Stomach (tissue), 9 donors: Measurements from ENCODE around the gene DLG2. TPM values are rescaled to one million over a fixed set of nuclear protein-coding genes. Genes with fewer than 3 reads are reported as not detected.

Experiments used
- DNase-seq, 2 donors: peaks; one replicate each; pipeline versions ENCODE4 v3.0.0 to v3.0.0-alpha.2; 2013 to 2019
- H3K27ac ChIP-seq, 5 donors: fragments of 200-600 bp in 4 of 5; sonication (generic) in 4 of 5; one replicate each; pipeline ENCODE4 v1.5.1; 2013 to 2019; ENCODE audit warnings: mild to moderate bottlenecking in 1 of 5, moderate library complexity in 1 of 5
- H3K27me3 ChIP-seq, 3 donors: fragments of 200-600 bp; sonication (generic); one replicate each; pipeline ENCODE4 v1.5.1; 2017 to 2019; ENCODE audit warnings: mixed run types in 1 of 3
- H3K36me3 ChIP-seq, 4 donors: fragments of 200-600 bp; sonication (generic); 1 replicate in 3 of 4; 2 replicates in 1 of 4; pipeline ENCODE4 v1.5.1; 2016 to 2019
- H3K4me1 ChIP-seq, 4 donors: fragments of 200-600 bp; sonication (generic); one replicate each; pipeline ENCODE4 v1.5.1; 2016 to 2019
- H3K4me3 ChIP-seq, 4 donors: fragments of 200-600 bp; sonication (generic) in 3 of 4; one replicate each; pipeline ENCODE4 v1.5.1; 2016 to 2019; ENCODE audit warnings: mild to moderate bottlenecking in 1 of 4
- H3K9me3 ChIP-seq, 4 donors: fragments of 200-600 bp; sonication (generic); one replicate each; pipeline ENCODE4 v1.5.1; 2016 to 2019
- EP300 ChIP-seq: sonication (generic); formaldehyde crosslinking; IDR thresholded peaks from one replicate; pipeline ENCODE4 v1.6.1; 2017; ENCODE audit warnings: antibody characterized with exemption
- POLR2A ChIP-seq, 4 donors: fragments of 450-650 bp; IDR thresholded peaks; one replicate each; pipeline ENCODE4 v1.6.1; 2016; ENCODE audit warnings: antibody characterized with exemption in 4 of 4, control low read depth in 2 of 4, mild to moderate bottlenecking in 1 of 4, moderate library complexity in 1 of 4
- POLR2AphosphoS5 ChIP-seq, 3 donors: sonication (generic); formaldehyde crosslinking; IDR thresholded peaks; one replicate each; pipeline ENCODE4 v1.6.1; 2016; ENCODE audit warnings: antibody characterized with exemption in 3 of 3
- WGBS, 5 donors: extraction: QIAGEN DNeasy Blood & Tissue Kit in 3 of 5; methylation state at CpG; one replicate each; pipeline versions ENCODE4 v1.1.5 to v1.1.7; 2013 to 2018; 5-methylcytosine and 5-hydroxymethylcytosine counted together
- intact Hi-C: fragments of 100-400 bp; cut with DNase I; formaldehyde crosslinking; loops from one replicate; pipeline ENCODE4 v1.15.1; 2023; ENCODE audit warnings: low total_unique reads
- polyA plus RNA-seq, 3 donors: library from polyadenylated mRNA; stranded (reverse); fragments of 200-250 nt; gene quantifications; one replicate each; pipeline ENCODE4 v1.2.3, GENCODE V29; 2013
- total RNA-seq, 5 donors: library from RNA; depleted of rRNA; stranded (reverse); fragments of >200 nt; gene quantifications; one replicate each; pipeline versions ENCODE4 v1.1.0 to v1.2.3, GENCODE V29; 2014 to 2016
- TF ChIP-seq, protein P1 (sequence below), 7 experiments: fragments of 450-650 bp in 4 of 7; fragments of 200-600 bp in 3 of 7; sonication (generic) in 3 of 7; IDR thresholded peaks; one replicate each; pipeline ENCODE4 v1.5.1; 2016 to 2019; ENCODE audit warnings: antibody characterized with exemption in 7 of 7, control low read depth in 2 of 7, mild to moderate bottlenecking in 1 of 7
- donor health status: healthy with polysubstance abuse.
- donor health status: Bipolar disorder and iron deficiency.
- donor health status: healthy.

Gene DLG2
- total and polyA plus RNA-seq, 8 donors = 1.3 to 19.1 (median 3.5) TPM

GRCh38 chr11:83656796-83657330 is 1970.3 kb downstream of the DLG2 start:
- WGBS, 5 donors = 50 to 63% (median 60%) methylated on average over 4 of the region's 4 CpGs
- Histone ChIP-seq H3K4me3 (no peak overlapping the region), H3K36me3 (no peaks in the 10 kb centered on the region), H3K27ac (no peak overlapping the region), H3K9me3 (no peaks in the 10 kb centered on the region), H3K4me1 (no peaks in the 10 kb centered on the region), H3K27me3 (no peaks in the 10 kb centered on the region)
- no peak for DNase-seq
- no peak for TF ChIP-seq POLR2AphosphoS5 (IDR thresholded peaks at IDR 0.05)
- no peak for TF ChIP-seq EP300
- TF ChIP-seq, protein P1, sequence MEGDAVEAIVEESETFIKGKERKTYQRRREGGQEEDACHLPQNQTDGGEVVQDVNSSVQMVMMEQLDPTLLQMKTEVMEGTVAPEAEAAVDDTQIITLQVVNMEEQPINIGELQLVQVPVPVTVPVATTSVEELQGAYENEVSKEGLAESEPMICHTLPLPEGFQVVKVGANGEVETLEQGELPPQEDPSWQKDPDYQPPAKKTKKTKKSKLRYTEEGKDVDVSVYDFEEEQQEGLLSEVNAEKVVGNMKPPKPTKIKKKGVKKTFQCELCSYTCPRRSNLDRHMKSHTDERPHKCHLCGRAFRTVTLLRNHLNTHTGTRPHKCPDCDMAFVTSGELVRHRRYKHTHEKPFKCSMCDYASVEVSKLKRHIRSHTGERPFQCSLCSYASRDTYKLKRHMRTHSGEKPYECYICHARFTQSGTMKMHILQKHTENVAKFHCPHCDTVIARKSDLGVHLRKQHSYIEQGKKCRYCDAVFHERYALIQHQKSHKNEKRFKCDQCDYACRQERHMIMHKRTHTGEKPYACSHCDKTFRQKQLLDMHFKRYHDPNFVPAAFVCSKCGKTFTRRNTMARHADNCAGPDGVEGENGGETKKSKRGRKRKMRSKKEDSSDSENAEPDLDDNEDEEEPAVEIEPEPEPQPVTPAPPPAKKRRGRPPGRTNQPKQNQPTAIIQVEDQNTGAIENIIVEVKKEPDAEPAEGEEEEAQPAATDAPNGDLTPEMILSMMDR (IDR thresholded peaks at IDR 0.05) = no peak
- TF ChIP-seq POLR2A (IDR thresholded peaks at IDR 0.05) = no peak
- intact Hi-C loops = no loop called here

DNA sequence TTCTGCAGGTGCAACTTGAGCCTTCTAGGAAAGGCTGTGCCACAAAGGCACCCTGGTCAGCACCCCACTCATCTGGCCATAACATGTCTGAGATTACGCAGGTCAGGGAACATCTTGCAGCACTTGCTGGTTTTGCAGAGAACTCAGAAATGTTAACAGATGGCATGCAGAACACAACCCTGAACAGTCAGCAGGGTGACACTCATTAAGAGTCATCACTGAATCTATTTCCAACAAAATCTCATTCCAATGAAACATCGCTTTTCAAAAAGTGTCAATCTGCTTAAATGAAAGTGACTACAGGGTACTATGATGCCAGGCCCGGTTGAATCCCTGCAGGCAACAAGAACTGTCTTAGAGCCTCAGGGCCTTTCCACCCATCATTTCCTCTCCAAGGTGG is 1971.2 kb downstream of the DLG2 start:
- Histone ChIP-seq H3K36me3 (no peaks in the 10 kb centered on the region), H3K27me3 (no peaks in the 10 kb centered on the region), H3K4me3 (no peak overlapping the region), H3K4me1 (no peaks in the 10 kb centered on the region), H3K27ac (no peak overlapping the region), H3K9me3 (no peaks in the 10 kb centered on the region)
- no peak for DNase-seq
- 93 to 95% (median 94%) methylated on average over 3 of the region's 3 CpGs for WGBS, 5 donors
- intact Hi-C loops = no loop called here
- TF ChIP-seq, protein P1 (IDR thresholded peaks at IDR 0.05) = no peak
- no peak for TF ChIP-seq EP300
- TF ChIP-seq POLR2AphosphoS5 (IDR thresholded peaks at IDR 0.05) = no peak
- TF ChIP-seq POLR2A (IDR thresholded peaks at IDR 0.05) = no peak

DNA sequence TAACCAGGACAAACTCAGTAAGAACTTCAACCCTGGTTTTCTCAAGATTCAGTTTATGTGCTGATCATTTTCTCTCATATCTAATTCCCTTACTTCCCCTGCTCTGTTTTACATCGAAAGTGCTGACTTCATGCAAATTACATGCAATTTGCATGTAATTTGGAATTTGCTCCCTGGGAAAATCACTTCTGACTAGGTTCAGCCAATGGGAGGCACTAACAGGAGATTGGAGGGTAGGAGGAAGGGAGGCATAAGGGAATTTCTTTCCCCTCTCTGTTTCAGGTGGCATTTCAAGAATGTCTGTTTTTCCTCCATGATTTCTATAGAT is 1977.7 kb downstream of the DLG2 start:
- no peaks in the 10 kb centered on the region for H3K36me3 ChIP-seq
- 37 to 72% (median 65%) methylated on average over 1 of the region's 1 CpG for WGBS, 5 donors

DNA sequence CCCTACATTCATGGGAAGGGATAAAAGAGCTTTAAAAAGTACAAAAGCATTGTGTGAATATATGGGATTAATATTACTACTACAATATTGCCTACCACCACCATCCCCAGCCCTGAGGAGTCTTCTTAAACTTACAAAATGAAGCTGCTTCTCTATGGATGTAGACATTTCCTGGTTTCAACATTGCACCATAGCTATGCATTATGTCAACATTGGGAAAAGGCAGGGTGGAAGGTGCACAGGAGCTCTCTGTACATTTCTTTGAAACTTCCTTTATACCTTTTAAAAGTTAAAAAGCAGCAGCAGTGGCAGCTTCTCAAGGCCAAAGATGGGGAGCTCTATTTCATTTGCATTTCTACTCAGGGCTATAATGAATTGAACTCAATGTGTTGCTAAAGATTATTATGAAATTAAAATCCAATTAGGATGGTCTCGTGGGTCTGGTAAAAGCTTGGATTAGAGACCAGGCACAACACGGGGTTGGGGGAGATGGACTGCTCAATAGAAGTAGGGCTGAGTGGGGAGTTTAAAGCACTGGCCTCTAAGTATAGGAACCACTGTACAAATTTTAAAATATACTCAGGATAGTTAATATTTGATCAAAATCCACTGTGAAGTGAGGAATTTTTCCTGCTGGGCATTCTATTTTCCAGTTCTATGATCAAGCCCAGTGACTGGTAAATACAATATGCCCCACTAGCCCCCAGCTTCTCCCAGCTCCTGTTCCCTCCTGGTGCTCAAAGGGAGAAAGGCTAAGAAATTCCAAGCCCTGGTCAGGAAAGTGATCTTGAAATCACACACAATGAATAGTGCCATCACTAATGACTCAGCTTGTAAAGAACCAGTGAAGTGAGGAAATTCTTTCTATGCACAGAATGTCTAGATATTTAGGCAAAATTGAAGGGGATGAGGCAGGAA is 1978.3 kb downstream of the DLG2 start:
- WGBS, 5 donors = 68 to 93% (median 82%) methylated on average over 2 of the region's 2 CpGs
- intact Hi-C loops = no loop called here
- no peak for TF ChIP-seq POLR2A (IDR thresholded peaks at IDR 0.05)
- TF ChIP-seq, protein P1 (IDR thresholded peaks at IDR 0.05) = no peak
- TF ChIP-seq EP300 = no peak
- TF ChIP-seq POLR2AphosphoS5 (IDR thresholded peaks at IDR 0.05) = no peak
- Histone ChIP-seq H3K4me3 (no peak overlapping the region), H3K4me1 (no peaks in the 10 kb centered on the region), H3K36me3 (no peaks in the 10 kb centered on the region), H3K9me3 (no peaks in the 10 kb centered on the region), H3K27ac (no peak overlapping the region), H3K27me3 (no peaks in the 10 kb centered on the region)
- peak in 1 of 2 donors; percentile 37 for DNase-seq

More for the DNA sequence above, 1977.7 kb downstream of the DLG2 start:
- H3K4me1 ChIP-seq = no peaks in the 10 kb centered on the region
- DNase-seq = no peak
- H3K27ac ChIP-seq = no peak overlapping the region
- H3K27me3 ChIP-seq = no peaks in the 10 kb centered on the region
- no peaks in the 10 kb centered on the region for H3K9me3 ChIP-seq
- H3K4me3 ChIP-seq = no peak overlapping the region
- intact Hi-C loops = no loop called here
- TF ChIP-seq, protein P1 (IDR thresholded peaks at IDR 0.05) = no peak
- TF ChIP-seq EP300 (no peak), POLR2AphosphoS5 (IDR thresholded peaks at IDR 0.05) (no peak), POLR2A (IDR thresholded peaks at IDR 0.05) (no peak)
